GM10248 (cell line): Measurements from ENCODE around the gene NOL4L.

Source experiments
- CTCF ChIA-PET: fragments of 300-600 bp; sonication (Branson Sonifier 250); formaldehyde crosslinking; extraction: SDS; loops from one replicate; lab custom pipeline; 2021; ENCODE audit warnings: antibody characterized with exemption; lab: Yijun Ruan, JAX
- POLR2A ChIA-PET: fragments of 350-650 bp; sonication (Branson Sonifier 250); formaldehyde crosslinking; extraction: SDS; loops from one replicate; lab custom pipeline; 2020; ENCODE audit warnings: antibody characterized with exemption; lab: Yijun Ruan, JAX
- DNase-seq: peaks from one replicate; pipeline ENCODE4 v3.0.0; 2012; ENCODE audit errors: extremely low spot score
- CTCF ChIP-seq: IDR thresholded peaks from 2 replicates; pipeline ENCODE4 v1.5.1; 2012; ENCODE audit warnings: mild to moderate bottlenecking, low read depth; ENCODE audit errors: extremely low read depth, missing control alignments, control extremely low read depth

NOL4L gene

GRCh38 chr20:32455171-32455900, 129.8 kb downstream of the NOL4L start:
- ChIA-PET CTCF (interaction anchor here (1.2 to 3.3 kb wide), 4 partner anchors 9 to 24 kb away, joined by 6 to 13 read pairs (median 7); no protein-coding TSS in a partner anchor), POLR2A (no interaction called here)
- no peak for DNase-seq
- no peak for TF ChIP-seq CTCF

GRCh38 chr20:32454164-32455145, 130.7 kb downstream of the NOL4L start:
- TF ChIP-seq CTCF: no peak
- ChIA-PET POLR2A (no interaction called here), CTCF (interaction anchor here (2.5 to 3.3 kb wide), 2 partner anchors 10 to 25 kb away, joined by 7 to 13 read pairs; no protein-coding TSS in a partner anchor)
- DNase-seq: no peak

GRCh38 chr20:32453467-32454163, 131.5 kb downstream of the NOL4L start:
- ChIA-PET POLR2A (no interaction called here), CTCF (interaction anchor here (3.3 kb wide), 1 partner anchor 9 kb away, joined by 13 read pairs; no protein-coding TSS in a partner anchor)
- TF ChIP-seq CTCF: no peak
- DNase-seq: no peak

- CTCF ChIA-PET: interaction anchor here (1.0 to 1.1 kb wide), 2 partner anchors 10 to 13 kb away, joined by 3 read pairs; no protein-coding TSS in a partner anchor
- TF ChIP-seq CTCF: no peak
Observed at GRCh38 chr20:32452776-32453466, 132.2 kb downstream of the NOL4L start.

GRCh38 chr20:32451682-32452461, 133.3 kb downstream of the NOL4L start:
- CTCF ChIA-PET: interaction anchor here (1.0 to 1.1 kb wide), 2 partner anchors 9 to 12 kb away, joined by 3 read pairs; no protein-coding TSS in a partner anchor
- peak; percentile 24 for DNase-seq
- TF ChIP-seq CTCF: peak; percentile 20
- POLR2A ChIA-PET: no interaction called here

More at GRCh38 chr20:32452776-32453466, 132.2 kb downstream of the NOL4L start:
- DNase-seq: no peak
- POLR2A ChIA-PET: no interaction called here
